SK-N-DZ (cell line): Measurements from ENCODE around the gene NTM.
"Not testable (repeated sequence)": the region's sequence is repeated elsewhere in the genome, so short reads cannot be mapped to it uniquely, and the experiment has no call there.

ENCODE experiments used
- DNase-seq: peaks from one replicate; pipeline ENCODE4 v3.0.0-alpha.2; 2015; ENCODE audit warnings: low spot score

The NTM gene

GRCh38 chr11:132069593-132069992, 699.2 kb downstream of the NTM start:
- not testable (repeated sequence) for DNase-seq

GRCh38 chr11:132070907-132071306, 700.5 kb downstream of the NTM start:
- DNase-seq = not testable (repeated sequence)

GRCh38 chr11:132072044-132072857, 701.8 kb downstream of the NTM start:
- no peak for DNase-seq

GRCh38 chr11:132072858-132073211, 702.4 kb downstream of the NTM start:
- no peak for DNase-seq

- DNase-seq = no peak
These were observed 703.4 kb downstream of the NTM start for GRCh38 chr11:132073787-132074186.

GRCh38 chr11:132075447-132075846, 705.0 kb downstream of the NTM start:
- no peak for DNase-seq

- no peak for DNase-seq
These were observed 707.0 kb downstream of the NTM start for GRCh38 chr11:132077416-132077815.

GRCh38 chr11:132078264-132079076, 708.1 kb downstream of the NTM start:
- no peak for DNase-seq

GRCh38 chr11:132080127-132080526, 709.7 kb downstream of the NTM start:
- DNase-seq = no peak

GRCh38 chr11:132082566-132082965, 712.2 kb downstream of the NTM start:
- DNase-seq = no peak

- no peak for DNase-seq
These were observed 714.0 kb downstream of the NTM start for GRCh38 chr11:132084433-132084832.

GRCh38 chr11:132087148-132087547, 716.7 kb downstream of the NTM start:
- no peak for DNase-seq

GRCh38 chr11:132088551-132088950, 718.1 kb downstream of the NTM start:
- no peak for DNase-seq

GRCh38 chr11:132093536-132094259, 723.3 kb downstream of the NTM start:
- no peak for DNase-seq

- no peak for DNase-seq
These were observed 724.2 kb downstream of the NTM start for GRCh38 chr11:132094598-132094997.

- no peak for DNase-seq
These were observed 725.1 kb downstream of the NTM start for GRCh38 chr11:132095230-132096131.

GRCh38 chr11:132096132-132096825, 725.9 kb downstream of the NTM start:
- DNase-seq = no peak

- no peak for DNase-seq
These were observed 729.3 kb downstream of the NTM start for GRCh38 chr11:132099692-132100091.

- DNase-seq = no peak
These were observed 730.2 kb downstream of the NTM start for GRCh38 chr11:132100583-132100982.

GRCh38 chr11:132101881-132102280, 731.5 kb downstream of the NTM start:
- no peak for DNase-seq

- no peak for DNase-seq
These were observed 732.6 kb downstream of the NTM start for GRCh38 chr11:132103021-132103420.
